A673 (cell line): Measurements from ENCODE around the gene DPYD.

Experiments used
- CTCF ChIP-seq: fragments of 300-800, 200-600 bp; sonication (generic); conservative IDR thresholded peaks from 2 replicates; pipeline ENCODE4 v1.5.1; 2017; ENCODE audit warnings: low read depth, mild to moderate bottlenecking, antibody characterized with exemption, low read length, moderate library complexity, mixed read lengths
- EZH2 ChIP-seq: fragments of 200-600 bp; sonication (generic); IDR thresholded peaks from 2 replicates; pipeline ENCODE4 v1.6.1; 2017; ENCODE audit warnings: borderline replicate concordance, low read depth, mild to moderate bottlenecking, mixed read lengths, antibody characterized with exemption, low read length; ENCODE audit not compliant: poor library complexity, severe bottlenecking

- no peak for TF ChIP-seq EZH2
- TF ChIP-seq CTCF: no peak
These were observed 621.9 kb downstream of the DPYD start for GRCh38 chr1:97298966-97299365.
